ENCODE measurements around the gene SIX6. TPM values are rescaled to one million over a fixed set of nuclear protein-coding genes. Genes with fewer than 3 reads are reported as not detected.

Gene SIX6
- total RNA-seq, 1 experiment from 2014 or later, result not detected

DNA sequence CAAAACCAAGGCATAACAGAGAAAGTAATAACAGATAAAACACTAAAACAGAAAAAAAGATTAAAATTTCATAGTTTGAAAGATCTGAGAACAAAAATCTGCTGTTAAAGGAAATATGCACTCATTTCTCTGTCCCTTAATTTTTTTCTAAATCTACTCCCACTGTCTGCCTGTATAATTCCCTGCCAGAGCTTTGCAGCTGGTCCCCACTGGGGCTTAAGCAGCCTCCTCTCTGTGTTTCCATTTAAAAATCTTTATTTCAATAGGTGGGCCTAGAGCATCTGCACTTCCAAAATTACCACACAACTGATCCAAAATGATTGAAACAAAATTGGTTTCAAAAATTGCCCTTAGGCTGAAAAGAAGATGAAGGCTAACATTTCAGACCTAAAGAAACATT is 6.4 kb upstream of the SIX6 start:
- Histone ChIP-seq H2BK20ac (ENCODE audit: low read depth, low read length, poor library complexity, severe bottlenecking) (no peak overlapping the region), H4K20me1 (ENCODE audit: control insufficient read depth, insufficient read depth, insufficient read length) (no peaks in the 10 kb centered on the region), H3K18ac (ENCODE audit: insufficient read length, low read depth, low read length) (no peak overlapping the region), H3K4ac (ENCODE audit: low read depth, low read length) (no peak overlapping the region), H3T11ph (ENCODE audit: low read length) (no peak overlapping the region), H4K91ac (ENCODE audit: insufficient read length, low read depth, low read length) (no peak overlapping the region), H3K14ac (ENCODE audit: insufficient read depth, low read length) (no peak overlapping the region), H3K79me2 (ENCODE audit: insufficient read depth, low read length) (no peaks in the 10 kb centered on the region), H2BK12ac (ENCODE audit: insufficient read length, low read depth, low read length) (no peak overlapping the region), H3K27me3 (ENCODE audit: insufficient read depth, low read length) (peaks cover 34% of the 10 kb centered on the region), H3K23ac (ENCODE audit: insufficient read length, low read depth, low read length) (no peak overlapping the region), H2AFZ (ENCODE audit: low read length) (no peak overlapping the region), H2BK5ac (ENCODE audit: insufficient read length, low read length) (no peak overlapping the region), H3K79me1 (ENCODE audit: insufficient read depth, low read depth, low read length, poor library complexity, severe bottlenecking) (no peaks in the 10 kb centered on the region), H3K9me3 (ENCODE audit: control insufficient read depth, low read depth, low read length) (no peaks in the 10 kb centered on the region), H3K4me2 (ENCODE audit: insufficient read depth, insufficient read length, low read length) (no peak overlapping the region), H3K9ac (ENCODE audit: extremely low read depth, insufficient read length, low read length) (no peak overlapping the region), H3K27ac (ENCODE audit: insufficient read length, low read depth, low read length) (no peak overlapping the region), H4K5ac (ENCODE audit: insufficient read length, low read depth, low read length) (no peak overlapping the region), H3K56ac (ENCODE audit: insufficient read length, low read depth, low read length) (no peak overlapping the region), H4K8ac (replicated peaks; ENCODE audit: insufficient read length, low read depth, low read length) (no peak overlapping the region), H2AK5ac (ENCODE audit: insufficient read length, low read length) (no peak overlapping the region), H3K4me1 (ENCODE audit: insufficient read depth, low read length) (no peaks in the 10 kb centered on the region), H2BK15ac (ENCODE audit: low read depth, low read length) (no peak overlapping the region), H2BK120ac (ENCODE audit: low read depth, low read length, poor library complexity, severe bottlenecking) (no peak overlapping the region), H3K23me2 (ENCODE audit: insufficient read length, low read depth, low read length, poor library complexity, severe bottlenecking) (peaks cover 5% of the 10 kb centered on the region)
- no peak for DNase-seq
- peaks cover 0 to 3% of the 10 kb centered on the region in 2 experiments; a peak in 1 of 5 replicates for H3K9me3 Mint-ChIP-seq
- no peaks in the 10 kb centered on the region for H3K36me3 Mint-ChIP-seq (ENCODE audit: insufficient read depth in 1 of 3, low read depth in 3 of 3)
- no peak overlapping the region for H3K4me3 Mint-ChIP-seq
- H3K27ac Mint-ChIP-seq, result no peak overlapping the region
- peaks cover 10 to 20% of the 10 kb centered on the region in 2 experiments for H3K4me1 Mint-ChIP-seq
- H3K27me3 Mint-ChIP-seq (ENCODE audit: low read depth), result peaks cover 74% of the 10 kb centered on the region
- TF ChIP-seq, protein P1, sequence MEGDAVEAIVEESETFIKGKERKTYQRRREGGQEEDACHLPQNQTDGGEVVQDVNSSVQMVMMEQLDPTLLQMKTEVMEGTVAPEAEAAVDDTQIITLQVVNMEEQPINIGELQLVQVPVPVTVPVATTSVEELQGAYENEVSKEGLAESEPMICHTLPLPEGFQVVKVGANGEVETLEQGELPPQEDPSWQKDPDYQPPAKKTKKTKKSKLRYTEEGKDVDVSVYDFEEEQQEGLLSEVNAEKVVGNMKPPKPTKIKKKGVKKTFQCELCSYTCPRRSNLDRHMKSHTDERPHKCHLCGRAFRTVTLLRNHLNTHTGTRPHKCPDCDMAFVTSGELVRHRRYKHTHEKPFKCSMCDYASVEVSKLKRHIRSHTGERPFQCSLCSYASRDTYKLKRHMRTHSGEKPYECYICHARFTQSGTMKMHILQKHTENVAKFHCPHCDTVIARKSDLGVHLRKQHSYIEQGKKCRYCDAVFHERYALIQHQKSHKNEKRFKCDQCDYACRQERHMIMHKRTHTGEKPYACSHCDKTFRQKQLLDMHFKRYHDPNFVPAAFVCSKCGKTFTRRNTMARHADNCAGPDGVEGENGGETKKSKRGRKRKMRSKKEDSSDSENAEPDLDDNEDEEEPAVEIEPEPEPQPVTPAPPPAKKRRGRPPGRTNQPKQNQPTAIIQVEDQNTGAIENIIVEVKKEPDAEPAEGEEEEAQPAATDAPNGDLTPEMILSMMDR (conservative IDR thresholded peaks at IDR 0.05), result no peak
